Measurements from ENCODE around the gene ZNHIT6.

GRCh38 chr1:85652327-85652726 is 55.9 kb downstream of the ZNHIT6 start:
- TF ChIP-seq RFX5 (IDR thresholded peaks at IDR 0.05; ENCODE audit: low read depth, low read length): no peak
- TF ChIP-seq CTCF (IDR thresholded peaks at IDR 0.05 in 2 of 3, conservative IDR thresholded peaks at IDR 0.05 in 1 of 3; ENCODE audit: control insufficient read depth in 2 of 3, extremely low read depth in 1 of 3, insufficient read depth in 1 of 3, low read depth in 3 of 3, low read length in 3 of 3): no peak
- no peak for TF ChIP-seq POLR2A (IDR thresholded peaks at IDR 0.05; ENCODE audit: low read depth, low read length)
- no peak for TF ChIP-seq POLR2AphosphoS2 (IDR thresholded peaks at IDR 0.05; ENCODE audit: low read depth, low read length)

All from GM12878 (cell line).